Tibial nerve (tissue), 4 donors: ENCODE data around the gene LRRC59. TPM values are rescaled to one million over a fixed set of nuclear protein-coding genes. Genes with fewer than 3 reads are reported as not detected.

Experiments used
- DNase-seq, 2 donors: peaks; one replicate each; pipeline ENCODE4 v3.0.0-alpha.2; 2019; ENCODE audit warnings: low spot score in 2 of 2
- H3K27ac ChIP-seq, 4 donors: fragments of 200-600 bp; sonication (generic) in 3 of 4; one replicate each; pipeline ENCODE4 v1.5.1; 2017 to 2019; ENCODE audit warnings: mild to moderate bottlenecking in 1 of 4
- H3K27me3 ChIP-seq, 2 donors: fragments of 200-600 bp; sonication (generic) in 1 of 2; one replicate each; pipeline versions ENCODE4 v1.5.1 to v1.6.0; 2017 to 2019
- H3K36me3 ChIP-seq, 3 donors: fragments of 200-600 bp; sonication (generic); one replicate each; pipeline ENCODE4 v1.5.1; 2018 to 2019
- H3K4me1 ChIP-seq, 4 donors: fragments of 200-600 bp; sonication (generic) in 3 of 4; one replicate each; pipeline ENCODE4 v1.5.1; 2017 to 2019
- H3K4me3 ChIP-seq, 4 donors: fragments of 200-600 bp; sonication (generic) in 3 of 4; one replicate each; pipeline ENCODE4 v1.5.1; 2017 to 2019; ENCODE audit warnings: mild to moderate bottlenecking in 1 of 4, moderate library complexity in 1 of 4
- H3K9me3 ChIP-seq, 4 donors: fragments of 200-600 bp; sonication (generic) in 3 of 4; one replicate each; pipeline ENCODE4 v1.5.1; 2017 to 2019
- EP300 ChIP-seq, 2 donors: sonication (generic); formaldehyde crosslinking; IDR thresholded peaks; one replicate each; pipeline ENCODE4 v1.6.1; 2017; ENCODE audit warnings: antibody characterized with exemption in 2 of 2, mild to moderate bottlenecking in 1 of 2
- WGBS, 2 donors: methylation state at CpG; one replicate each; pipeline ENCODE4 v1.1.5; 2018; 5-methylcytosine and 5-hydroxymethylcytosine counted together
- small RNA-seq: library from RNA; depleted of rRNA; stranded (forward); fragments of <200 nt; gene quantifications from one replicate; pipeline ENCODE3, GENCODE V24; 2016
- total RNA-seq, 4 donors: library from RNA; depleted of rRNA; stranded (reverse); fragments of >200 nt; gene quantifications; one replicate each; pipeline ENCODE4 v1.1.0, GENCODE V29; 2016

The LRRC59 gene
- total RNA-seq, 4 donors from 2014 or later, result 26.0 to 72.6 (median 36.3) TPM

DNA sequence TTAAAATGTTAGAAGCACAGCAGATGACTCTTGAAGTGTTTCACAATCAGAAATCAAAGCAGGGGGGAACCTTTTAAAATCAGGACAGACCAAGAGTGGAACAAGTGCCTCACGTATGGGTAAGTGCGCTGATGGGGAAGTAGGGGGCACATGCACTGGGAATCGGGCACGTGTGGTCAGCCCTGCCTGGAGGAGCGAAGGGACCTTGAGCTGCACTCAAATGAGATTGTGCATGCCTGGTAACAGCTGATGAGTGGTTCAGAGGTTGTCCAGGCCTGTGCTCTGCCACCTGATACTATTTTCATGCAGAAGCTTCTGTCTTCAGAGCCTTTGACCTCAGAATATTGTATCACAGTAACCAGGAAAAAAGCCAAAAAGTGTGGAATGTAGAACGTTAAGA lies 65.1 kb downstream of the LRRC59 start:
- no peak for DNase-seq
- Histone ChIP-seq H3K9me3 (no peaks in the 10 kb centered on the region), H3K36me3 (no peaks in the 10 kb centered on the region), H3K4me1 (no peaks in the 10 kb centered on the region), H3K4me3 (no peak overlapping the region), H3K27ac (no peak overlapping the region), H3K27me3 (peaks cover 0 to 4% of the 10 kb centered on the region in 2 donors)
- 68 to 82% methylated on average over 6 of the region's 6 CpGs for WGBS, 2 donors
- TF ChIP-seq EP300 (IDR thresholded peaks at IDR 0.05), result no peak

Small RNA genes lying within 50 kb of the gene (small RNA-seq; reads per million reads assigned to genes)
- not detected for gene RF00019

Other genes with a start within 250 kb of the LRRC59 start
- gene PPP1R9B, start 246.8 kb downstream of the LRRC59 start, total RNA-seq, result 10 to 100 TPM; 28.4 to 54.9 (median 36.9) TPM
- 1 to 10 TPM; 1.8 to 7.8 (median 4.9) TPM for gene SGCA, start 231.5 kb downstream of the LRRC59 start, total RNA-seq
- 100 to 1,000 TPM in 1 of 4 donors, 10 to 100 TPM in 3; 31.5 to 185 (median 73.0) TPM for gene COL1A1, start 195.9 kb downstream of the LRRC59 start, total RNA-seq
- under 1 TPM in 2 of 4 donors, not detected in 2; 0.44 to 0.59 TPM for gene TMEM92, start 123.1 kb downstream of the LRRC59 start, total RNA-seq
- 10 to 100 TPM; 27.6 to 32.3 (median 29.9) TPM for gene XYLT2, start 51.4 kb downstream of the LRRC59 start, total RNA-seq
- 10 to 100 TPM; 32.4 to 45.9 (median 34.9) TPM for gene MRPL27, start 24.3 kb downstream of the LRRC59 start, total RNA-seq
- gene EME1, start 24.3 kb downstream of the LRRC59 start, total RNA-seq, result 1 to 10 TPM in 2 of 4 donors, under 1 TPM in 2; 0.42 to 1.7 (median 1.1) TPM
- gene ACSF2, start 28.7 kb upstream of the LRRC59 start, total RNA-seq, result 10 to 100 TPM; 20.5 to 69.3 (median 31.9) TPM
- gene CHAD, start 71.4 kb upstream of the LRRC59 start, total RNA-seq, result not detected
- gene RSAD1, start 81.3 kb upstream of the LRRC59 start, total RNA-seq, result 10 to 100 TPM; 30.8 to 61.8 (median 32.9) TPM
- 1 to 10 TPM; 1.2 to 6.8 (median 4.0) TPM for gene MYCBPAP, start 110.9 kb upstream of the LRRC59 start, total RNA-seq
- gene EPN3, start 135.2 kb upstream of the LRRC59 start, total RNA-seq, result under 1 TPM in 2 of 4 donors, not detected in 2; 0.22 to 0.42 TPM
- gene SPATA20, start 149.7 kb upstream of the LRRC59 start, total RNA-seq, result 100 to 1,000 TPM in 1 of 4 donors, 10 to 100 TPM in 3; 80.8 to 151 (median 89.6) TPM
- 1 to 10 TPM in 1 of 4 donors, under 1 TPM in 1, not detected in 2; 0.21 to 2.2 TPM for gene CACNA1G, start 163.2 kb upstream of the LRRC59 start, total RNA-seq
- 10 to 100 TPM in 1 of 4 donors, 1 to 10 TPM in 3; 1.5 to 19.2 (median 7.3) TPM for gene ABCC3, start 237.4 kb upstream of the LRRC59 start, total RNA-seq